ENCODE measurements around the gene HOOK2. TPM values are rescaled to one million over a fixed set of nuclear protein-coding genes. Genes with fewer than 3 reads are reported as not detected.

HOOK2 gene
- total RNA-seq, 2 experiments from 2014 or later, result 17.3 to 18.4 TPM

DNA sequence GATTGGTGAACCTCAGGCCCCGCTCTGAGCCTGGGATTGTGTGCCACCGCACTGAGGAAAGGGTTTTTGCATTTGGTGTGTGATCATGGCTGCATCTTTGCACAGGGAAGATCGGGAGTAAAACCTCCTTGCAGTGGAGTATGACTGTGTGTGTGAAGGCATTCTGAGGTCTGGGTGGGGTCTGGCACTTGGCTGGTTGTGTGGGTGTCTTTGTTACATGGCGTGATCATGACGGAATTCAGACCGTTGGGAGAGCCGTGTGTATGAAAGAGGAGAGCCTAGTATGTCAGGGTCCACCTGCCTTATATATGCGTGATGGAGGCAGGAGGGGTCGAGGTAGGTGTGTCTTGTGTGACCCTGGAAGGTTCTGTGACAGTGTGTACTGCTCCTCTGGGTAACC lies 24.5 kb downstream of the HOOK2 start:
- Mint-ChIP-seq H3K27me3 (peaks cover 28% of the 10 kb centered on the region), H3K9me3 (peaks cover 8% of the 10 kb centered on the region), H3K27ac (no peak overlapping the region), H3K4me3 (no peak overlapping the region), H3K36me3 (ENCODE audit: low read depth) (peaks cover 21% of the 10 kb centered on the region), H3K4me1 (ENCODE audit: low read depth) (no peaks in the 10 kb centered on the region)
- TF ChIP-seq, protein P1, sequence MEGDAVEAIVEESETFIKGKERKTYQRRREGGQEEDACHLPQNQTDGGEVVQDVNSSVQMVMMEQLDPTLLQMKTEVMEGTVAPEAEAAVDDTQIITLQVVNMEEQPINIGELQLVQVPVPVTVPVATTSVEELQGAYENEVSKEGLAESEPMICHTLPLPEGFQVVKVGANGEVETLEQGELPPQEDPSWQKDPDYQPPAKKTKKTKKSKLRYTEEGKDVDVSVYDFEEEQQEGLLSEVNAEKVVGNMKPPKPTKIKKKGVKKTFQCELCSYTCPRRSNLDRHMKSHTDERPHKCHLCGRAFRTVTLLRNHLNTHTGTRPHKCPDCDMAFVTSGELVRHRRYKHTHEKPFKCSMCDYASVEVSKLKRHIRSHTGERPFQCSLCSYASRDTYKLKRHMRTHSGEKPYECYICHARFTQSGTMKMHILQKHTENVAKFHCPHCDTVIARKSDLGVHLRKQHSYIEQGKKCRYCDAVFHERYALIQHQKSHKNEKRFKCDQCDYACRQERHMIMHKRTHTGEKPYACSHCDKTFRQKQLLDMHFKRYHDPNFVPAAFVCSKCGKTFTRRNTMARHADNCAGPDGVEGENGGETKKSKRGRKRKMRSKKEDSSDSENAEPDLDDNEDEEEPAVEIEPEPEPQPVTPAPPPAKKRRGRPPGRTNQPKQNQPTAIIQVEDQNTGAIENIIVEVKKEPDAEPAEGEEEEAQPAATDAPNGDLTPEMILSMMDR (IDR thresholded peaks at IDR 0.05), result no peak
- CTCF ChIA-PET, result interaction anchor here (0.7 to 1.7 kb wide), 3 partner anchors 9 to 96 kb away, joined by 3 to 6 read pairs (median 5); no protein-coding TSS in a partner anchor
- ATAC-seq, result no peak
- no peak for DNase-seq
- intact Hi-C loops (cut with micrococcal nuclease), result no loop called here
- POLR2A ChIA-PET, result interaction anchor here (1.2 kb wide), 1 partner anchor 13 kb away, joined by 5 read pairs; the partner anchor contains the start of gene GET3

GRCh38 chr19:12749938-12750521 lies 25.3 kb downstream of the HOOK2 start:
- TF ChIP-seq, protein P1 (IDR thresholded peaks at IDR 0.05), result no peak
- no peak for ATAC-seq
- intact Hi-C loops (cut with micrococcal nuclease), result no loop called here
- ChIA-PET CTCF (interaction anchor here (0.7 to 1.7 kb wide), 5 partner anchors 10 to 98 kb away, joined by 3 to 6 read pairs (median 5); no protein-coding TSS in a partner anchor), POLR2A (interaction anchor here (0.8 to 1.3 kb wide), 3 partner anchors 12 to 33 kb away, joined by 3 to 5 read pairs (median 4); partner anchors contain the start of gene GET3)
- H3K4me1 Mint-ChIP-seq (ENCODE audit: low read depth), result no peaks in the 10 kb centered on the region
- no peak overlapping the region for H3K4me3 Mint-ChIP-seq
- DNase-seq, result no peak
- peaks cover 24% of the 10 kb centered on the region for H3K27me3 Mint-ChIP-seq
- H3K27ac Mint-ChIP-seq, result no peak overlapping the region
- H3K9me3 Mint-ChIP-seq, result peaks cover 8% of the 10 kb centered on the region
- H3K36me3 Mint-ChIP-seq (ENCODE audit: low read depth), result peaks cover 26% of the 10 kb centered on the region

DNA sequence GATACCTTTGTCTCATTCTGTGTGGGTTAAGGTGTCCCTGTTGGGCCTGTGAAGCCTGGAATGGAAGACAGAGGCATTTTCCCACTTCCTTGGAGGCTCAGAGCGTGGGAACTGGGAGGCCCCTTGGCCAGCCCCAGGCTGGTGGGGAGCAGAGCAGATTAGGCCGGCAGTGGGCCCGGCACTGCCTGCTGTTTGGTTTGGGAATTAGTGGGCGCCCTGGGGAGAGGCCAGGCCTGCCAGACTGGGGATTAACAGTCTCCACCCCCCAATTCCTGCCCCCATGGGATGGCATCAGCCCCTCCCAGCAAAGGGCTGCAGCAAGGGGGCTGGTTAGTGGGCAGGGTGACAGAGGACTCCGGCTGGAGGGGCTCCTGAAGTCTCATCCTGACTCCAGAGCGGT lies 26.9 kb downstream of the HOOK2 start:
- CTCF ChIA-PET, result interaction anchor here (1.0 to 2.5 kb wide), 2 partner anchors 9 to 12 kb away, joined by 3 to 12 read pairs; no protein-coding TSS in a partner anchor
- Mint-ChIP-seq H3K27ac (no peak overlapping the region), H3K36me3 (ENCODE audit: low read depth) (peaks cover 26% of the 10 kb centered on the region), H3K4me1 (ENCODE audit: low read depth) (no peaks in the 10 kb centered on the region), H3K9me3 (peaks cover 8% of the 10 kb centered on the region), H3K27me3 (peaks cover 22% of the 10 kb centered on the region), H3K4me3 (no peak overlapping the region)
- TF ChIP-seq, protein P1 (IDR thresholded peaks at IDR 0.05), result no peak
- ATAC-seq, result no peak
- intact Hi-C loops (cut with micrococcal nuclease), result no loop called here
- POLR2A ChIA-PET, result no interaction called here
- no peak for DNase-seq

DNA sequence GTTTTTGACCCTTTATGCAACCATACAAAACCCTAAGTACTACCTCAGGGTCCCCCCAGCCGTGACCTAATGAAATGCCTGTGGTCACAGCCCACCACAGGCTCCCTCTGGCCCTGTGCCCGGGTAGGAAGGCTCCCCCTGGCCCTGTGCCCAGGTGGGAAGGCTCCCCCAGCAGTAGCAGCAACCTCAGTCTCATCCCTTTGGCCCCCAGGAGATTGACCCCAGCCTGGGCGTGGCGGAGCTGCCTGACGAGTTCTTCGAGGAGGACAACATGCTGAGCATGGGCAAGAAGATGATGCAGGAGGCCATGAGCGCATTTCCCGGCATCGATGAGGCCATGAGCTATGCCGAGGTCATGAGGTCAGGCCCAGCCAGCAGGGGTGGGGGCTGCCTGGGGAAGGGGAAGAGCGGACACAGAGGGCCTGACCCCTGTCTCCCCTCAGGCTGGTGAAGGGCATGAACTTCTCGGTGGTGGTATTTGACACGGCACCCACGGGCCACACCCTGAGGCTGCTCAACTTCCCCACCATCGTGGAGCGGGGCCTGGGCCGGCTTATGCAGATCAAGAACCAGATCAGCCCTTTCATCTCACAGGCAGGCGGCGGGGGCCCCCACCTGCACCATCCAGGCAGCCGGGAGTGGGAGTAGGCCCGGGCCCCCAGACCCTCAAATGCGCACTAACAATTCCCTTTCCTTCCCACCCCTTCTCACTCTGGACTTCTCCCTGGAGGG lies 30.0 kb downstream of the HOOK2 start:
- Mint-ChIP-seq H3K27me3 (peaks cover 4% of the 10 kb centered on the region), H3K36me3 (ENCODE audit: low read depth) (peaks cover 36% of the 10 kb centered on the region), H3K27ac (no peak overlapping the region), H3K4me1 (ENCODE audit: low read depth) (no peaks in the 10 kb centered on the region), H3K9me3 (peaks cover 8% of the 10 kb centered on the region), H3K4me3 (no peak overlapping the region)
- TF ChIP-seq, protein P1 (IDR thresholded peaks at IDR 0.05), result no peak
- ChIA-PET CTCF (interaction anchor here (1.3 to 4.3 kb wide), 4 partner anchors 12 to 103 kb away, joined by 3 to 30 read pairs (median 6); no protein-coding TSS in a partner anchor), POLR2A (interaction anchor here (1.1 to 2.6 kb wide), 2 partner anchors 12 to 17 kb away, joined by 3 to 7 read pairs; no protein-coding TSS in a partner anchor)
- intact Hi-C loops (cut with micrococcal nuclease), result no loop called here
- ATAC-seq (no peak), DNase-seq (no peak)
